Smooth muscle cell (in vitro differentiated cells): ENCODE measurements around the gene PSMB4. TPM values are rescaled to one million over a fixed set of nuclear protein-coding genes. Genes with fewer than 3 reads are reported as not detected.

Experiments used
- DNase-seq: peaks from one replicate; lab custom pipeline; 2025; ENCODE audit not compliant: unreplicated experiment; lab: John Stamatoyannopoulos, UW
- H2AFZ ChIP-seq: fragments of 200-600 bp; sonication (generic); 2 replicates; pipeline ENCODE4 v1.6.0; 2016; ENCODE audit warnings: antibody characterized with exemption, low read depth, mild to moderate bottlenecking
- H3F3A ChIP-seq: fragments of 200-600 bp; sonication (generic); 2 replicates; pipeline ENCODE4 v1.6.0; 2017; ENCODE audit warnings: antibody characterized with exemption, low read depth
- H3K27ac ChIP-seq: fragments of 200-600 bp; sonication (generic); 2 replicates; pipeline ENCODE4 v1.5.1; 2016; ENCODE audit warnings: low read depth, mild to moderate bottlenecking
- H3K27me3 ChIP-seq: fragments of 200-600 bp; sonication (generic); 2 replicates; pipeline ENCODE4 v1.6.1; 2016; ENCODE audit warnings: low read depth, mild to moderate bottlenecking
- H3K36me3 ChIP-seq: fragments of 200-600 bp; sonication (generic); 2 replicates; pipeline ENCODE4 v1.5.1; 2016; ENCODE audit warnings: low read depth
- H3K4me1 ChIP-seq: fragments of 200-600 bp; sonication (generic); 2 replicates; pipeline ENCODE4 v1.5.1; 2016; ENCODE audit warnings: low read depth
- H3K4me2 ChIP-seq: fragments of 200-600 bp; sonication (generic); 2 replicates; pipeline ENCODE4 v1.6.0; 2016; ENCODE audit warnings: mild to moderate bottlenecking
- H3K4me3 ChIP-seq: fragments of 200-600 bp; sonication (generic); 2 replicates; pipeline ENCODE4 v1.5.1; 2016; ENCODE audit warnings: mild to moderate bottlenecking
- H3K79me2 ChIP-seq: fragments of 200-600 bp; sonication (generic); 2 replicates; pipeline ENCODE4 v1.6.0; 2016; ENCODE audit warnings: low read depth, mild to moderate bottlenecking
- H3K9ac ChIP-seq: fragments of 200-600 bp; sonication (generic); 2 replicates; pipeline ENCODE4 v1.6.0; 2016; ENCODE audit warnings: low read depth
- H3K9me3 ChIP-seq: fragments of 200-600 bp; sonication (generic); replicated peaks from 2 replicates; pipeline ENCODE4 v1.5.1; 2016; ENCODE audit warnings: low read depth
- H4K20me1 ChIP-seq: fragments of 200-600 bp; sonication (generic); 2 replicates; pipeline ENCODE4 v1.6.0; 2016; ENCODE audit warnings: low read depth
- WGBS: methylation state at CpG from one replicate; pipeline ENCODE4 v1.1.7; 2016; ENCODE audit warnings: low lambda C conversion rate; 5-methylcytosine and 5-hydroxymethylcytosine counted together
- polyA plus RNA-seq: library from polyadenylated mRNA; unstranded; fragments of >200 nt; fragmentation: Nextera tagmentation; extraction: Ambion mirVana; gene quantifications from 2 replicates; pipeline ENCODE4 v1.2.1, GENCODE V29; 2016
- total RNA-seq: library from RNA; depleted of rRNA; stranded (reverse); fragments of >200 nt; gene quantifications from 2 replicates; pipeline ENCODE4 v1.2.3, GENCODE V29; 2014
- TF ChIP-seq, protein P1 (sequence below): fragments of 200-600 bp; sonication (generic); IDR thresholded peaks from 2 replicates; pipeline ENCODE4 v1.5.1; 2017; ENCODE audit warnings: borderline replicate concordance, mild to moderate bottlenecking, antibody characterized with exemption; ENCODE audit not compliant: insufficient read depth, poor library complexity, severe bottlenecking

Gene PSMB4
- total and polyA plus RNA-seq, 2 experiments from 2014 or later = 88.6 to 316 TPM

DNA sequence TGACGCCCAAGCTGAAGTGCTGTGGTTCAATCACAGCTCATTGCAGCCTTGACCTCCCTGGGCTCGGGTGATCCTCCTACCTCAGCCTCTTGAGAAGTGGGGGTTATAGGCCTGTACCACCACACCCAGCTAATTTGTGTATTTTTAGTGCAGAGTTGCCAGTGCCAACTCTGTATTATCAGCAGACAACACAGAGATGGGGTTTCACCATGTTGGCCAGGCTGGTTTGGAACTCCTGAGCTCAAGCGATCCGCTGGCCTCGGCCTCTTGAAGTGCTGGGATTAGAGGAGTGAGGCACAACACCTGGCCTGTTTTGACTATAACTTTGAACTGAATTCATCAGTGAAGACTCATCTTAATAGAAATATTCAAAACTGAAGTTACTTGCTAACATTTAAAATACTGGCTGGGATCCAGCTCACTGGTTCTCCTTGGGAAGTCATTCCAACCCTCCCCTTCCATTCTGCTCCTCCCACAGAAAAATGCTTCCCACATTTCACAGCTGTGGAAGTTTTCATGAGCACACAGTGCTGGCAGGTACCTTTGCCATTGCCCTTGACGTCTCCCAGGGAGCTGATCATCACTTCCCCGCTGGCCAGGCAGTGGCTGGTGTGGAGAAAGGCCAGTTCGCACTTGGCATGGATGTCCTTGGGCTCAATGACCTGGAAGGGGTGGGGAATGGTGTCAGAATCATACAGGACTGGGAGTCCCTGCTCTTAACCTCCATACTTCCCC is 31.5 kb upstream of the PSMB4 start:
- Histone ChIP-seq H3K4me2 (no peak overlapping the region), H3K4me3 (no peak overlapping the region), H3F3A (no peaks in the 10 kb centered on the region), H2AFZ (no peak overlapping the region), H3K9me3 (no peaks in the 10 kb centered on the region), H3K79me2 (peaks cover 4% of the 10 kb centered on the region), H3K27ac (no peak overlapping the region), H3K9ac (no peak overlapping the region), H3K36me3 (no peaks in the 10 kb centered on the region), H3K27me3 (no peaks in the 10 kb centered on the region), H3K4me1 (peaks cover 21% of the 10 kb centered on the region), H4K20me1 (no peaks in the 10 kb centered on the region)
- TF ChIP-seq, protein P1, sequence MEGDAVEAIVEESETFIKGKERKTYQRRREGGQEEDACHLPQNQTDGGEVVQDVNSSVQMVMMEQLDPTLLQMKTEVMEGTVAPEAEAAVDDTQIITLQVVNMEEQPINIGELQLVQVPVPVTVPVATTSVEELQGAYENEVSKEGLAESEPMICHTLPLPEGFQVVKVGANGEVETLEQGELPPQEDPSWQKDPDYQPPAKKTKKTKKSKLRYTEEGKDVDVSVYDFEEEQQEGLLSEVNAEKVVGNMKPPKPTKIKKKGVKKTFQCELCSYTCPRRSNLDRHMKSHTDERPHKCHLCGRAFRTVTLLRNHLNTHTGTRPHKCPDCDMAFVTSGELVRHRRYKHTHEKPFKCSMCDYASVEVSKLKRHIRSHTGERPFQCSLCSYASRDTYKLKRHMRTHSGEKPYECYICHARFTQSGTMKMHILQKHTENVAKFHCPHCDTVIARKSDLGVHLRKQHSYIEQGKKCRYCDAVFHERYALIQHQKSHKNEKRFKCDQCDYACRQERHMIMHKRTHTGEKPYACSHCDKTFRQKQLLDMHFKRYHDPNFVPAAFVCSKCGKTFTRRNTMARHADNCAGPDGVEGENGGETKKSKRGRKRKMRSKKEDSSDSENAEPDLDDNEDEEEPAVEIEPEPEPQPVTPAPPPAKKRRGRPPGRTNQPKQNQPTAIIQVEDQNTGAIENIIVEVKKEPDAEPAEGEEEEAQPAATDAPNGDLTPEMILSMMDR = no peak
- WGBS = 96% methylated on average over 8 of the region's 8 CpGs
- DNase-seq = no peak

DNA sequence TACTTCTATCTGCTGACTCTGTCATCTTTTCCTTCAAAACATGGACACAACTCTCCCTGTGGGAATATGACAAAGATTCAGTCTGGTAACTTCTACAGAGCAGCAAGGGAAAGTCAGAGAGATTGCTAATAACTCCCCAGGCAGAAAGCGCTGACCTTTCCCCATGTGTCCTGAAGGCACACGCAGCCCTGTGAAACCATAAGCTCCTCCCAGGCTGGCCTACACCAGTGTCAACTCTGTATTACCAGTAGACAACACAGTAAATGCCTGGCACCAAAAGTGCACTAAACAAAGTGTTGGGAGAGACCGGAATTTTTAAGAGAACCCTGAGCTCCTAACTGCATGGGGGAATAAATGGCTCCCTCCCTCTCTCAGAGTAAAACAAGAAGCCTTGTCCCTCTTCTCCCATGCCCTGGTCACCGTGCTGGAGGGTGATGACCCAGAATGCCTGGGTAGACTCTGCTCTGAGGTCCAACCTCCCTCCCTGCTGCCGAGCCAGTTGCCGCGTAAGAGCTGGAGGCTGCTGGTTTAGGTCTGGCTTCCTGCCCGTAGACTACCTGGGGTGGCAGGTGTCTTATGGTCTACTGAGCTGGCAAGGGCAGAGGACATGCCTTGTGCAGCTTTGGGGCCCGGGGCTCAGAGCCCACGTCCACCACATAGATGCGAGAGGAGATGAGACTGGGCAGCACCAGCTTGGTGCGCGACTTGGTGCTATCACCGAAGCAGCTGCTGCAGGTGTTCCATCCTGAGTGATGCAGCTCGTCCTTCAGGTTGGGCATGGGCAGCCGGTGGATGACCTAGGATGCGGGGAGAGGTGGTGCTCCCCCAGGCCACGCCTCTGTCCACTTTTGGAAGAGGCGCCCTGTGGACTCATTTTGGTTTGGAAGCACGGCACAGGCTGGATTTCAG is 30.7 kb upstream of the PSMB4 start:
- no peaks in the 10 kb centered on the region for H3K9me3 ChIP-seq
- H3K36me3 ChIP-seq = no peaks in the 10 kb centered on the region
- no peak overlapping the region for H3K4me2 ChIP-seq
- no peaks in the 10 kb centered on the region for H4K20me1 ChIP-seq
- H3K4me3 ChIP-seq = no peak overlapping the region
- peaks cover 23% of the 10 kb centered on the region for H3K4me1 ChIP-seq
- DNase-seq = no peak
- H2AFZ ChIP-seq = no peak overlapping the region
- no peak overlapping the region for H3K9ac ChIP-seq
- H3K79me2 ChIP-seq = peaks cover 4% of the 10 kb centered on the region
- H3K27me3 ChIP-seq = no peaks in the 10 kb centered on the region
- H3K27ac ChIP-seq = no peak overlapping the region
- no peaks in the 10 kb centered on the region for H3F3A ChIP-seq
- WGBS = 96% methylated on average over 20 of the region's 20 CpGs
- TF ChIP-seq, protein P1 = no peak

DNA sequence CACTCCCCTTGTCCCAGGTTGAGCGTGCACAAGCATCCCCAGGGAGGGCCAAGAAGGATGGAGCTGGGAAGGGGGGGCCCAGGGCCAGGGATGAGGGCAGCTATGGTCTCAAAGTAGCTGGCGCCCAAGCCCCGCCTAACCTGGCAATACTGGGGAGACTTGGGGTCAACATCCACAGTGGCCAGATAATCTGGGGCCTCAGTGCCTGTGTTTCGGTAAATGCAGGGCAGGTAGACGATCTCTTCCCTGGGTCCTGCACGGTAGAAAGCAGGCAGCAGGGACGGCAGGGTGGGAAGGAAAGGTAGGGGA is 30.1 kb upstream of the PSMB4 start:
- Histone ChIP-seq H2AFZ (no peak overlapping the region), H3F3A (no peaks in the 10 kb centered on the region), H3K27me3 (no peaks in the 10 kb centered on the region), H3K4me3 (no peak overlapping the region), H3K4me1 (peaks cover 23% of the 10 kb centered on the region), H3K36me3 (no peaks in the 10 kb centered on the region), H3K9me3 (no peaks in the 10 kb centered on the region), H3K4me2 (no peak overlapping the region), H3K27ac (no peak overlapping the region), H4K20me1 (no peaks in the 10 kb centered on the region), H3K79me2 (peaks cover 4% of the 10 kb centered on the region), H3K9ac (no peak overlapping the region)
- 94% methylated on average over 7 of the region's 7 CpGs for WGBS
- no peak for DNase-seq
- TF ChIP-seq, protein P1 = no peak
